GM21367 (cell line): ENCODE data around the gene PTGIR.
A peak's percentile ranks its signal among the peaks of the same experiment; 100 is the strongest.
"Not testable (repeated sequence)": the region's sequence is repeated elsewhere in the genome, so short reads cannot be mapped to it uniquely, and the experiment has no call there.

Experiments
- ATAC-seq: cut with Tn5 transposase; IDR thresholded peaks from one replicate; pipeline ENCODE4 v1.9.1; 2021; ENCODE audit not compliant: unreplicated experiment

Gene PTGIR

DNA sequence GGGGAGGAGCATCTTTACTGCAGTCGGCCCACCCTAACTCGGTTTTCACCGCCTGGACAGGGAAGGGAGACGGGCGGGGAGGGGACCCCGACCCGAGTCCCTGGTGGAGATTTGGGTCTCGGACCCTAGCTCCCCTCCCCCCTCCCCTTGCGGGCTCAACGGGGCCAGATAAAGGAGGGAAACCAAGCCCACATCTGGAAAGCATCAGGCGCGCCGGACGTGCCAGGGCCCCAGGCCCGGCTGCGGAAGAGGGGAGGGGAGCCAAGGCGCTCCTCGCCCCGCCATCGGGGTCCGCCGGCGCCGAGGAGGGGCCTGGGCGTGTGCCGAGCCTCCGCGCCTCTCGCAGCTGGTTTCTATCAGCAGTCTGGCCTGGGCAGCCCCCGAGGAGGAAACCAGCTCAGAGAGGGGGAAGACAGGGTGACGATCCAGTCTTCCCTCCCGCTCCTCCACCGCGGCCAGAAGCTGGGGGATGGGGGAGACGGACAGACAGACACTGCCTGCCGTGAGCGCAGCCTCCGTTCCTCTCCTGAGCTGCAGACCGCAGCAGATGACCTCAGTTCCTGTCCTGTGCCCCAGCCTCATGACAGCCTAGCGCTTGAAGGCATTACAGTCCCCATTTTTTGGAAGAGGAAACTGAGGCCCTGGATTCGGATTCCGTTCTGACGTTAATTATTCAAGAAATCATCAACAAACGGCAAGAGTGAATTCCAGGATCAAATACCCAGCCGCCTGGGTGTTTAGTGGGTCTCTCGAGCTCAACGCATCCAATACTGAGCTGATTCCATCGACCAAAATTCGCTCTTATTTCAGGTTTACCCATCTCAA, 14.7 kb upstream of the PTGIR start:
- no peak for ATAC-seq

DNA sequence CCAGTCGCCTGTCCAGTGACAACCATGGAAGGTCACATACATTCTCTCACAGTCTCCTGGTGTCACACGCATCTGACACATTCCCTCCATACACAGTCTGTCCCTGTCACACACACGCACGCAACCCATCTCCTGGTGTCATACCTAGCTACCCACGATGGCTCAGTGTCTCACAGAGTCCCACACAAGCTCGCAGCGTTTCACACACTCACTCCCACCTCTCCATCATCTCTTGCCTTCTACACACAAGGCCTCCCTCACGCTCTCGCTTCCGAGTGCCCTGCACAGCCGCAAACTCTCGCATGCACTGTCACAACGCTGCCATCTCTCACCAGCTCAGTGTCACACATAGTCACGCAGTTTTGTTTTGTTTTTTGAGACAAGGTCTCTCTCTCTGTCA, 12.3 kb upstream of the PTGIR start:
- no peak for ATAC-seq

DNA sequence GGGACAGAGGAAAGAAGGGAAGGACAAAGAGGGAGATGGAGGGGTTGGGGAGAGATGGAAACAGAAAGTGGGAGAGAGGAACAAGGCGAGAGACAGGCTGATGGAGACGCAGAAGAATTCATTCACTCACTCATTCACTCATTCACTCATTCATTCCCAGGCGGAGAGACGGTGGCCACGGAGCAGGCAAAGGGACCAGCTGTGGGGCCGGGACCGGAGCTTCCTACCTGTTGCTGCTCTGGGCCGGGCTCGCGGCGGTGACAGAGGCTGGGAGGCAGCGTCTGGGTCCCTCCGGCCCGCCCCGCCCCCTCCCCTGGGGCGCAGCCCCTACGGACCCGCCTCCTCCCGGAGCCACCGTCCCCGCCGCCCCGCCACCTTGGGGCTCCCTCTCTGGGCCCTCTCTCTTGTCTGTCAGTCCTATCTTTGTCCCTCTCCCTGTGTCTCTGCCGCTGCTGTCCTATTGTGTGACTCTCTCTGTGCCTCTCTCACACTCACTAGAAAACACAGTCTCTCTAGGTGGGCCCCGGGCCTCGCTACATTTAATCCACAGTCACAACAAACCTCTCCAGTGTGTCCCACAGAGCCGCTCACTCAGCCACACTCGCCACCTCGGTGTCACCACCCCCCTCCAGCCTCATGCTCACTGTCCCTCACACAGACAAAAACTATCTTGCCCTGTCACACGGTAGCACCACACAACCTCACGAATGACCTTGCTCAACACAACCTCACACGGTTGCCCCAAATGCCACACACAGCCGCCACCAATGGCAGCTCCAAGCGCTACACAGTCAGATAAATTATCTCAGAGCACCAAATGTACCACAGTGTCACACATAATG, 11.3 kb upstream of the PTGIR start, which contains the start of gene GNG8:
Gene GNG8, minus strand, starts transcription at position 283 of the 842 bp plus-strand sequence. CDS start 1,520 bp downstream, outside the sequence.
- no peak for ATAC-seq

DNA sequence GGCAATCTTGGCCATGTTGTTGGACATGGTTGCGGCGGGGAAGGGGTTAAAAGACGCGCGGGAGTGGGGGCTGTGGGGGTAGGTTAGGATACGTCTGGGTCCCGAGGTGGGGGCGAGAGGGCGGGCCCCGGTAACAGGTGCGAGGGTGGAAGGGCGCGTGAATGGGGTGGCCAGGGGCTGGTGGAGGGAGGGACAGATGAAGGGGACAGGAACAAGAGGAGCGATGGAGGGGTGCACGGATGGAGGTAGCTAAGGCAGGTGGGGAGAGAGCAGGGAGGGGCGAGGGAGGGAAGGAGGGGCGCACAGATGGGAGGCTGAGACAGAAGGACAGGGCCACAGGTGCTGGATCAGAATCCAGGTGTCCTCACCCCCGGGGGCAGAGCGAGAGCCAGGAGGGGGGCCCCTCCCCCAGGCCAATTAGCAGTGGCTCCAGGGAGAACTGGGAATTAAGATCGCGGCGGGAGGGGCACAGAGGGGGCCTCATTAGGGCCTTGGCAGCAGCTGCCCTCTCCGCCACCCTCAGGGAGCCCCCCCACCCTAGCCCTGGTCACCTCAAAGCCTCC, 9.8 kb upstream of the PTGIR start:
- ATAC-seq = no peak

DNA sequence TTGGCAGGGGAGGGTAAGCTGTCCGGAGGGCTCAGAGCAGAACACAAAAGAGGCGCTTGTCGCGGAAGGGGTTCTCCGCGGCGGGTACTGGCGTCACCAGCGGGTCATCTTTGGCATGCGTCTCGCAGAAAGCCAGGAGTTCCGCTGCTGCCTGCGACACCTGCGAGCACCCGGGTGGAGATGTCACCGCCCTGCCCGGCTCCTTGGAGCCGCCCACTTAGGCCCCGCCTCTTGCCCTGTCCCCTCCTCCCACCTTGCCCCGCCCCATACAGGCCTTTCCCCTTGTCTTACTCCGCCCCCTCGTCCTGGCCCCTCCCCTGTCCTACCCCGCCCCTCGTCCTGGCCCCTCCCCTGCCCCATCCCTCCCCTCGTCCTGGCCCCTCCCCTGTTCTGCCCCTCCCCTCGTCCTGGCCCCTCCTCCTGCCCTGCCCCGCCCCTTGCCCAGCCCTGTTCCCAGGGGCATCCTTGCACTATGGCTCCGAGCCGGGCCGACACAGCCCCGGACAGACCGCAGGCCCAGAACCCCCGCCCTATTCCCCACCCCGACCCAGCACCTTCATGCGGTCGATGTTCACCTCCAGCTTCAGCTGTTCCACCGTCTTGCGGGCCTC, 9.3 kb upstream of the PTGIR start:
- ATAC-seq = peak; percentile 44

DNA sequence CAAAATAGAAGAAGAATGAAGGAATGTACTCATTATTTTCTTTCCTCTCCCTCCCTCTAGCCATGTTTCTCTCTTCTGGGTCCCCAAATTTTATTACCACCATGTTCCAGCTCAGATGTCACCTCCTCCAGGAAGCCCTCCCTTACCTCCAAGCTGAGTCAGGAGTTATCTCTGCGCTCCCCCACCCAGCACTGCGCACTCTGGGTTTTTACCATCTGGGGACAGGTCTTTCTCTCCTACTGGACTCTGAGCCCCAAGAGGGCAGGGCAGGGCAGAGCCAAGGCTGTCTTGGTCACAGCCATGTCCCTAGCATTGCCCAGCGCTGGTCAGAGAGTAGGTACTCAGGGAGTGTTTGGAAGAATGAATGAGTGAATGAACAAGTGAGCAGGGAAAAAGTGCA, 8.2 kb upstream of the PTGIR start:
- no peak for ATAC-seq

DNA sequence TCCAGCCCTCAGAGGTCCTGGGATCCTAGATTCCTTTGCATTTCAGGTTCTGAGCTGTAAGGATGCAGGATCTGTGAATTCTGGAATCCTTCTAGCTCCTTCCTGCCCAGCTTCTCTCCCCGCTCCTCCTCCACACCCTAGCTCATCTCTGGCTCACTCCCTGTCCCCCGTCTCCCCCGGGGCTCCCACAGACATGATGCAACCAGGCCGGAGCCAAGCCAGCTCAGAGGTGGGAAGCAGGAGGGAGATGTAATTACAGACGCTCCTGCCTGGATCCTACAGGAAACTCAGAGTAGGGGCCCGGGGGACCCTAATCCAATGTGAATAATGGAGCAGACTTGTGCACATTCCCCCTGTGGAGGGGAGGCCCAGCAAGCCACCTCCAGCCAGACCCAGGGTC, 6.6 kb upstream of the PTGIR start:
- no peak for ATAC-seq

DNA sequence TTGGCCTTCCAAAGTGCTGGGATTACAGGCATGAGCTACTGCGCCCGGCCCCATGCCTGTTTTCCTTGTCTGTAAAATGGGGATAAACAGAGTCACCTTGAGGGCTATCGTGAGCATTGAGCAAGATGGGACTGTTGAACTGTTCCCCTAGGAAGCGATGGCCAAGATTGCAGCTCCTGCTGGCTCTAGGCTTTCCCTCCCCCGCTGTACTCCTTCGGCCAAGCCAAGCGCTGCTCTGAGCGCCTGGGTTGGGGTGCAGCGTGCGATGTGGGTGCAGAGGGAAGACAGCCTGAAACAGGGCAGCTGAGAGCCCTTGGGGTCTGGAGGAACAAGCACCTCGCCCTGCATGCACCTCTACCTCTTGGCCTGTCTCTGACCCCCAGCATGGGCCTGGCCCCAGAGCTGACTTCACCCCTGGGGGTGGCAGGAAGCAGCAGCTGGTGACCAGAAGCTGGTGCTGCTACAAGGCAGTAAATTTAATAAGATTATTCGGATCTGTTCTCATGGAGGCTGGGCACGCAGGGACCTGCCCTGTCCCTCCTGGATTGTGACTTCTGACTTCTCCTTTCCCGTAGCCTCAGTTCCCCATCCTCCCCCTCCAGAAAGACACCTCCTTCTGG, 5.8 kb upstream of the PTGIR start:
- ATAC-seq = no peak

DNA sequence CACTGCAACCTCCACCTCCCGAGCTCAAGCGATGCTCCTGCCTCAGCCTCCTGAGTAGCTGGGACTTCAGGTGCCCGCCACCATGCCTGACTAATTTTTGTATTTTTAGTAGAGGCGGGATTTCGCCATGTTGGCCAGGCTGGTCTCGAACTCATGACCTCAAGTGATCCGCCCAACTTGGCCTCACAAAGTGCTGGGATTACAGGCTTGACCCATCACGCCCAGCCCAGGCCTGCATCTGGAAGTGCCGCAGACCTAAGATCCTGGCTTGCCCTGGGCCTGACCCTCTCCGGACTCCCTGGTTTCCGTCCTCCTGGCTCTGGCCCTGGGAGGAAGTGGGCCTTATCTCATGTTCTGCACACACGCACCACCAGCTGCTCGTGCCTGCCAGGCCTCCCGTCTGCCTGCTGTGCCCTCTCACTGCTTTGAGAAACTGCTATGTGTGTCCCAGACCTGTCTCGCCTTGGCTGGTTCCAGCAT, 4.7 kb upstream of the PTGIR start:
- no peak for ATAC-seq

DNA sequence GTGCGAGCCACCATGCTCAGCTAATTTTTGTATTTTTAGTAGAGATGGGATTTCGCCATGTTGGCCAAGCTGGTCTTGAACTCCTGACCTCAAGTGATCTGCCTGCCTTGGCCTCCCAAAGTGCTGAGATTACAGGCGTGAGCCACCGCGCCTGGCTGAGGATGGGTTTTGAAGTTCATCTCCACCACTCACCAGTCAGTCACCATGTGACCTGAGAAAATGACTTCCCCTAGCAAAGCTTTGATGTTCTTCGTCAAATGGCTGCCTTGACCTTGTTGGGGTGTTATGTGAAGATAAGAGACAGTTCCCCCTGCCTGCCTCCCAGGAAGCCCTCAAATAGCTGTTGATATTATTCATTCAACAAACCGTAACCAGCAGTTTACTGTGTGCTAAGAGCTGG, 4.1 kb upstream of the PTGIR start:
- ATAC-seq = not testable (repeated sequence)

DNA sequence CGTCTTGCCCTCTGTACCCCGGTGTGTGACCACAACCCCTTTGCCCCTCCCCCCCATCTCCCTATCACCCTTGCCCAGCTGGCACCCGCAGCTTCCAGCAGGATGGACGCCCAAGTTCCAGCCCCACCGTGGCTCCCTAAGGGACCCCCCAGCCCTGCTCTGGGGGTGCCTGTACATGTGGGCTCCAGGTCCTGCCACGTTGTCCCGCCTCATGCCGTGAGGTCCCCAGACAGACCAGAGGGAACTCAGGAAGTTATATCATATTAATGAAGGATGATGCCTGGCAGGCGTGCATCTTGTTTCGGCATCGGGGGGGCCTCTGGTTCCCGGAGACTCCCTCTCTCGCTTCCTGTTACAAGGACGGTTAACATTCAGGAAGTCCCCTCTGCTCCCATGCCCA, 1.6 kb upstream of the PTGIR start:
- ATAC-seq = no peak

DNA sequence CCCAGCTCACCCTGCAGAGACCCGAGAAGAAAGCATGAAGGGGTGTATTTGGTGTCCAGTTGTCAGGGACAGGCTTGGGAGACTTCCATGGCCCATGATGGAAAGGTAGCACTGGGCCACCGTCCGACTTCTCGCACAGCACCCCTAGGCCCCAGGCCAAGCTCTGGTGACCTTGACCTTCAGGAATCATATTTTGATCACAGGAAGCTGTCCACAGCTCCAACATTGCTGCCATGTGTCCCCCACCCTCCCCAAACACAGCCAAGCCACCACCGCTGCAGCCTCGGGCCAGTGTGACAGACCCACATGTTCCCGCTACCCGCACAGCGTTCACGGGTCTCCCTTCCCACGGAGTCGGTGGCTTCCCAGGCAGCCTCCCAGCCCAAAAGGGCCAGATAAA, 842 bp upstream of the PTGIR start:
- ATAC-seq = no peak

DNA sequence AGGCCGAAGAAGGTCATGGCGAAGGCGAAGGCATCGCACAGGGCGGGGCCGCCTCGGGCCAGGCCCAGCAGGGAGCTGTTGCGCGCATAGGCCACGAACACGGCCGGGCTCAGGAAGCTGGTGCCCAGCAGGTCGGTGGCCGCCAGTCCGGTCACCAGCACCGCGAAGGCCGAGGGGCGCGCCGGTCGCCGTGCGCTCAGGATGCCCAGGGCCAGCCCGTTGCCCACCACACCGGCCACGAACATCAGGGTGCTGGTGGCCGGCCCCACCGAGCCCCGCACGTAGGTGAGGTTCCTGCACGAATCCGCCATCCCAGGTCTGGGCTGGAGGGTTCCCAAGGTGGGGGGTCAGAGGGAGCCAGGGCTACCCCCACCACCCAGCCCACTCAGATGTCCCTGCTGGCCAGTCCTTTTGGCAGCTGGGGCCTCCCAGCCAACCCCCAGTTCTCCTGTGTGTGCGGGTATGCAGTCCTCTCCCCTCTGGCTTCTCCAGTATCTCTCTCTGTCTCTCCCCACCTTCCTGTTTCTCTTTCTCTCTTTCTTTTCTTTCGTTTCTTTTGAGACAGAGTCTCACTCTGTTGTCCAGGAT, 880 bp downstream of the PTGIR start:
- no peak for ATAC-seq

DNA sequence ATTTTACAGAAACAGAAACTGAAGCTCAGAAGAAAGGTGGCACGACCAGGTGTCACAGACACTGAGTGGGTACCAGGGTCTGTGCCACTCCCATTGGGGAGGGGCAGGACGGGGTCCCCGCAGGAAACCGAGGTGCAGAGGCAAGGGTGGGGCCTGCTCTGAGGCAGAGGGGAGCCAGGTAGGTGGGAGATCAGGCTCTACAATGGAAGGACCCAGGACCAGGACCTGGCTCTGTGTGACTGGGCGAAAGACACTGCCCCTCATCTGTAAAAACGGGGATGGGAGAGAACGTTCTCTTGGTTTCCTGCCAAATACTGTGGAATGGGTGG, 2.8 kb downstream of the PTGIR start:
- ATAC-seq = no peak

DNA sequence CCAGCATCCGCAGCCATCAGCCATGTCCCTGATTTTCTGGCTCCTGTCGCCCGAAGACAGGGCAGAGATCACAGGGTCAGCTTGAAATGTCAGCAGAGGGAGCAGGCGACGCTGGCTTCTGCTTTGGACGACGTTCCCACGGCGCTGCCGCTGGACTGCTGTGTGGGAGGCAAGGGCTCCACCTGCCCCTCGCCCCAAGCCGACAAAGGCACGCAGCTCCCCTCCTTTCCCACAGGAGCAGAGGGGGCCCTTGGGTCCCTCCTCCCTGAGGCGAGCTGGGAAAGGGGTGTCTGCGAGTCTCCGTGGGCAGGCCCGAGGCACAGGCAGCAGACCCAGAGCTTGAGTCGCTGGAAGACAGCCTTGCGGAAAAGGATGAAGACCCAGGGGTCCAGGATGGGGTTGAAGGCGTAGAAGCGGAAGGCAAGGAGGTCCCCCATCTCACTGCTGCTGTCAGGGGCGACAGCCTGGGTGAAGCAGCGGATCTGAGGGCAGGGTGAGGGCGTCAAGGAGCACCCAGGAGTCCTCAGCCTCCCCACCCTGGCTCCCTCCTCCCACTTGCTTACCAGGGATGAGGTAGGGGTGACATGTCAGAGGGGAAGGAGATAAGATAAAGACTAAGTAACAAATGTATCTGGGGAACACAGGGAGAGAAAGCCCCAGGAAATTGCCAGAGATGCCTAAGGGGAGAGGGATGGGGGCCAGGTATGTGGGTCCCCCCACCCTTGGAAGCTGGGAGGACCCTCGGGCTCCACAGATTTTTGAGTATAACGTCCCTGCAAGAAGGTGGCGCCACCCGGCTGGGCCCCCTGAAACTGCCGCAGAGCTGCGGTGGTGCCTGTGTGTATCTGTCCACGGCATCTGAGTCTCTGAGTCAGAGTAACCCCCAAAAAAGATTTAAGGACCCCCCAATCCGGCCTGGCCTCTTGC, 3.4 kb downstream of the PTGIR start:
- ATAC-seq = no peak

DNA sequence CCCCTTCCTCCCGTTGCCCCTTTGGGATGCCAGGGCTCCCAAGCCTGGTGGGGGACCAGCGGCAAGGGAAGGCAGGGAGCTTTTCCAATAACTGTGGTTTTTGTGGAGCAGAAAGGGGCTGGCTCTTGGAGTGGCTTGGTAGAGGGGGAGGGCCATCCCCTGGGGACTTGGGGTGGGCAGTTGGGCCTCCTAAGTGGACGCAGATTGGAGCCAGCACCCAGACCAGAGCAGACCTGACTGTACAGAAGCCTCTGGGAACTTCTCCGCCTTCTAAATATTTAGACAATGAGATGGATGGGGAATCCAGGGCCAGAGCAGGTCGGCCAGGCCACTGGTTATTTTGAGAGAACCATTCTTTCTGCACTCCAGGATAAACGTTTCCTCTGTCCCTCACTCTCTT, 4.2 kb downstream of the PTGIR start:
- ATAC-seq = no peak

DNA sequence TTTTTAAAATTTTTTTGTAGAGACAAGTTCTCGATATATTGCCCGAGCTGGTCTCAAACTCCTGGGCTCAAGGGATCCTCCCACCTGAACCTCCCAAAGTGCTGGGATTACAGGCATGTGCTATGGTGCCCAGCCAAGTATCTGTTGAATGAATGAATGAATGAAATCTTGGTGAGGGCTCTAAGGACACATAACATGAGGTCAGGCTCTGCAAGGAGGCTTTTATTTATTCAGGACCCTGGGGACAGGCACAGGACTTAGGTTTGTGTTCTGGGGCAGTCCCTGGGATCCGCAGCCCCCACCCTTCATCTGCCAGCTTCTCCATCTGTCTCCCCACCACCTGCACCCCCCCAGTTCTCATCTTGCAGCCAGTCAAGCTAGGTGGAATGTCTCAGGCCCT, 4.6 kb downstream of the PTGIR start:
- no peak for ATAC-seq

DNA sequence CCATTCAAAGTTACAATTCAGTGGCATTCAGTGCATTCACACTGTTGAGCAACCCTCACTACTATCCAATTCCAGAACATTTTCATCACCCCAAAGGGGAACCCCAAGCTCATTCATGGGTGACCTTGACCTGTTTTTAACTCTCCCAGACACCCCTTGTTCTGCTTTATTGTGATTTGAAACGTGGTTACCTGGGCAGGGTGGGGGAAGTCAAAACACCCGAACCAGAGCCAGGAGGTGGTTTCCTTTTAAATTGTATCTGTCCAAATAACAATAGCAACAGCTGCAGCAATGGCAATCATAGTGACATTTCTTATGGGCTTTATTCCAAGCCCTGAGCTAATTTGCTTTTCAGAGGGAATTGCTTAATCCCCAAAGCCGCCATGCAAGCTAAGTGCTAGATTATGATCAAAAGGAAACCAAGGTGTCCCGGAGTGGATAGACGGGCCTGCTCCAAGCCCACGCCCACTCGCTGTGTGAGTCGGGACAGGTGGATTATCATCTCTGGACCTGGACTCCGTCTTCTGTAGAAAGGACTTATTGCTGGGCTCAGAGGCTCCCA, 6.1 kb downstream of the PTGIR start:
- ATAC-seq = no peak

DNA sequence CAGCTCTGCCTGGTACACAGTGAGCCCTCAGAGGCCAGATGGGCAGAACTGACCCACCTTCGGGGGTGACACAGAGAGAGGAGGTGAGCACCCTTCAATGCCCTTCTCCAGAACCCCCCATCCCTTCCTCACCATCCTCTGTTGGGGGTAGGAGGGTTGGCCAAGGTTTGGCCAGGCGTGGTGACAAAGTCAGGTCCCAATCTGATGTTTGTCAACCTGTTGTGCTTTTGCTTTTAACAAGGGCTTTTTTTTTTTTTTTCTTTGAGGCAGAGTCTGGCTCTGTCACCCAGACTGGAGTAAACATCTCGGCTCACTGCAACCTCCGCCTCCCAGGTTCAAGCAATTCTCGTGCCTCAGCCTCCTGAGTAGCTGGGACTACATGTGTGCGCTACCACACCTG, 7.3 kb downstream of the PTGIR start:
- no peak for ATAC-seq
